Panc1 (cell line): ENCODE results near the gene NID1.

Source experiments
- POLR2AphosphoS5 ChIP-seq: IDR thresholded peaks from 2 replicates; pipeline ENCODE4 v1.6.1; 2012; ENCODE audit warnings: mild to moderate bottlenecking, low read depth, low read length, moderate library complexity
- SIN3A ChIP-seq: IDR thresholded peaks from 2 replicates; pipeline ENCODE4 v1.6.1; 2012; ENCODE audit warnings: low read depth, mild to moderate bottlenecking, low read length, moderate library complexity, borderline replicate concordance; ENCODE audit not compliant: insufficient read depth
- TCF7L2 ChIP-seq: IDR thresholded peaks from 2 replicates; pipeline ENCODE4 v1.6.1; 2011; ENCODE audit warnings: mild to moderate bottlenecking, low read depth, low read length, inconsistent platforms
- TF ChIP-seq, protein P1 (sequence below): fragments of 450-650 bp; IDR thresholded peaks from 2 replicates; pipeline ENCODE4 v1.5.1; 2017; ENCODE audit warnings: mild to moderate bottlenecking
- TF ChIP-seq, protein P2 (sequence below), 2 experiments: IDR thresholded peaks; 2 replicates each; pipeline ENCODE4 v1.6.1; 2011 to 2012; ENCODE audit warnings: low read depth in 2 of 2, control low read depth in 1 of 2, low read length in 1 of 2, mild to moderate bottlenecking in 1 of 2, moderate library complexity in 1 of 2; ENCODE audit not compliant: insufficient read depth in 1 of 2

DNA sequence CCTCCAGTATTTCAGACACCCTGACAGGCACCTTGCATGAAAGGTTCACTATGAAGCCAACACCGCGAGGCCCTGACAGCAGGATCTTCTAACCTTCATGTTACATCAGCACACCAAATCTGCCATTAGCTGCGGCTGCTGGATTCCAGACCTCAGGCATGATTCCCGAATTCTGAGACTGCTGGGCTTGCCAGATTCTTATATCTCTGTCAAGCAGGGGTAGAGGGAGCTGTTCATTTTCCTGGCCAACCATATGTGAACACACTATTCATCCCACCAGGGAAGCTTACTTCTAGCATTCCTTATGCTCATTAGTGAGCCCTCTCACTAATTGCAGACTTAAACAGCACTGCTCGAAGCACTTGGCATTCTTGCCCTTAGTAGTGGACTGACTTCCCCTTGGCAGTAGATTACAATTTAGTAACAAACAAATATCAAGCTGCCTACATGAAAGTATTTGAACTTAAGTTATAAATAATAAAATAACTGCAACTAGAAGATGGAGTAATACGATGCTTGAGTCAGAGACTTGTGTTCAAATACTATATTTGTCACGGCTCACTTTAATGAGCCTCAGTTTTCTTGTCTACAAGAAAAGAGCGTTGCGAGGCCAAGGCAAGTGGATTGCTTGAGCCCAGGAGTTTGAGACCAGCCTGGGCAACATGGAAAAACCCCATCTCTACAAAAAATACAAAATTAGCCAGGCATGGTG lies 43.3 kb downstream of the NID1 start:
- TF ChIP-seq POLR2AphosphoS5, result no peak
- TF ChIP-seq, protein P1, sequence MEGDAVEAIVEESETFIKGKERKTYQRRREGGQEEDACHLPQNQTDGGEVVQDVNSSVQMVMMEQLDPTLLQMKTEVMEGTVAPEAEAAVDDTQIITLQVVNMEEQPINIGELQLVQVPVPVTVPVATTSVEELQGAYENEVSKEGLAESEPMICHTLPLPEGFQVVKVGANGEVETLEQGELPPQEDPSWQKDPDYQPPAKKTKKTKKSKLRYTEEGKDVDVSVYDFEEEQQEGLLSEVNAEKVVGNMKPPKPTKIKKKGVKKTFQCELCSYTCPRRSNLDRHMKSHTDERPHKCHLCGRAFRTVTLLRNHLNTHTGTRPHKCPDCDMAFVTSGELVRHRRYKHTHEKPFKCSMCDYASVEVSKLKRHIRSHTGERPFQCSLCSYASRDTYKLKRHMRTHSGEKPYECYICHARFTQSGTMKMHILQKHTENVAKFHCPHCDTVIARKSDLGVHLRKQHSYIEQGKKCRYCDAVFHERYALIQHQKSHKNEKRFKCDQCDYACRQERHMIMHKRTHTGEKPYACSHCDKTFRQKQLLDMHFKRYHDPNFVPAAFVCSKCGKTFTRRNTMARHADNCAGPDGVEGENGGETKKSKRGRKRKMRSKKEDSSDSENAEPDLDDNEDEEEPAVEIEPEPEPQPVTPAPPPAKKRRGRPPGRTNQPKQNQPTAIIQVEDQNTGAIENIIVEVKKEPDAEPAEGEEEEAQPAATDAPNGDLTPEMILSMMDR, result no peak
- no peak for TF ChIP-seq TCF7L2
- TF ChIP-seq, protein P2, sequence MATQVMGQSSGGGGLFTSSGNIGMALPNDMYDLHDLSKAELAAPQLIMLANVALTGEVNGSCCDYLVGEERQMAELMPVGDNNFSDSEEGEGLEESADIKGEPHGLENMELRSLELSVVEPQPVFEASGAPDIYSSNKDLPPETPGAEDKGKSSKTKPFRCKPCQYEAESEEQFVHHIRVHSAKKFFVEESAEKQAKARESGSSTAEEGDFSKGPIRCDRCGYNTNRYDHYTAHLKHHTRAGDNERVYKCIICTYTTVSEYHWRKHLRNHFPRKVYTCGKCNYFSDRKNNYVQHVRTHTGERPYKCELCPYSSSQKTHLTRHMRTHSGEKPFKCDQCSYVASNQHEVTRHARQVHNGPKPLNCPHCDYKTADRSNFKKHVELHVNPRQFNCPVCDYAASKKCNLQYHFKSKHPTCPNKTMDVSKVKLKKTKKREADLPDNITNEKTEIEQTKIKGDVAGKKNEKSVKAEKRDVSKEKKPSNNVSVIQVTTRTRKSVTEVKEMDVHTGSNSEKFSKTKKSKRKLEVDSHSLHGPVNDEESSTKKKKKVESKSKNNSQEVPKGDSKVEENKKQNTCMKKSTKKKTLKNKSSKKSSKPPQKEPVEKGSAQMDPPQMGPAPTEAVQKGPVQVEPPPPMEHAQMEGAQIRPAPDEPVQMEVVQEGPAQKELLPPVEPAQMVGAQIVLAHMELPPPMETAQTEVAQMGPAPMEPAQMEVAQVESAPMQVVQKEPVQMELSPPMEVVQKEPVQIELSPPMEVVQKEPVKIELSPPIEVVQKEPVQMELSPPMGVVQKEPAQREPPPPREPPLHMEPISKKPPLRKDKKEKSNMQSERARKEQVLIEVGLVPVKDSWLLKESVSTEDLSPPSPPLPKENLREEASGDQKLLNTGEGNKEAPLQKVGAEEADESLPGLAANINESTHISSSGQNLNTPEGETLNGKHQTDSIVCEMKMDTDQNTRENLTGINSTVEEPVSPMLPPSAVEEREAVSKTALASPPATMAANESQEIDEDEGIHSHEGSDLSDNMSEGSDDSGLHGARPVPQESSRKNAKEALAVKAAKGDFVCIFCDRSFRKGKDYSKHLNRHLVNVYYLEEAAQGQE (IDR thresholded peaks at IDR 0.05; ENCODE audit: insufficient read depth in 1 of 2, low read depth in 2 of 2, low read length in 1 of 2), result no peak
- TF ChIP-seq SIN3A, result no peak
